Psoas muscle (tissue), 8 donors: ENCODE results near the gene HIBADH. TPM values are rescaled to one million over a fixed set of nuclear protein-coding genes. Genes with fewer than 3 reads are reported as not detected.

ENCODE experiments used
- ATAC-seq, 4 donors: fragments of 200-7000 bp; cut with Tn5 transposase; one replicate each; pipeline ENCODE4 v1.9.1; 2020; ENCODE audit warnings: moderate library complexity in 3 of 4, mild to moderate bottlenecking in 2 of 4
- DNase-seq, 2 donors: peaks; one replicate each; pipeline ENCODE4 v3.0.0-alpha.2; 2020
- H3K27ac ChIP-seq: fragments of 200-600 bp; one replicate; pipeline ENCODE4 v1.8.0; 2022
- H3K27me3 ChIP-seq, 3 donors: fragments of 200-600 bp in 1 of 3; one replicate each; pipeline versions ENCODE4 v1.6.1 to v1.8.0; 2013 to 2022; ENCODE audit warnings: low read length in 2 of 3, mild to moderate bottlenecking in 2 of 3, moderate library complexity in 1 of 3; ENCODE audit not compliant: insufficient read depth in 3 of 3
- H3K36me3 ChIP-seq, 2 donors: fragments of 200-600 bp in 1 of 2; one replicate each; pipeline versions ENCODE4 v1.6.1 to v1.8.0; 2013 to 2022; ENCODE audit warnings: low read depth in 1 of 2, mild to moderate bottlenecking in 1 of 2, moderate library complexity in 1 of 2; ENCODE audit not compliant: insufficient read depth in 1 of 2
- H3K4me1 ChIP-seq: fragments of 200-600 bp; one replicate; pipeline ENCODE4 v1.8.0; 2022
- H3K4me3 ChIP-seq: fragments of 200-600 bp; one replicate; pipeline ENCODE4 v1.8.0; 2022; ENCODE audit warnings: mild to moderate bottlenecking
- H3K9me3 ChIP-seq: fragments of 200-600 bp; one replicate; pipeline ENCODE4 v1.8.0; 2022
- CTCF ChIP-seq: fragments of 200-600 bp; IDR thresholded peaks from one replicate; pipeline ENCODE4 v1.8.0; 2022; ENCODE audit warnings: antibody characterized with exemption
- WGBS, 3 donors: extraction: QIAGEN DNeasy Blood & Tissue Kit; methylation state at CpG; one replicate each; pipeline versions ENCODE4 v1.1.6 to v1.1.7; 2013; 5-methylcytosine and 5-hydroxymethylcytosine counted together
- intact Hi-C, 2 donors: fragments of 100-400 bp; cut with DNase I; formaldehyde crosslinking; loops; one replicate each; pipeline versions ENCODE4 v1.11.0 to v1.14.2; 2022
- polyA plus RNA-seq, 3 donors: library from polyadenylated mRNA; stranded (reverse); fragments of 200-250 nt; gene quantifications; one replicate each; pipeline ENCODE4 v1.2.3, GENCODE V29; 2013
- total RNA-seq, 4 donors: library from RNA; stranded (reverse); fragmentation: NEBNext Ultra II Directional in 2 of 4; extraction: Animal tissue kit (Norgen Biotek cat#: 25700) in 2 of 4; gene quantifications; one replicate each; pipeline versions ENCODE4 v1.2.1 to v1.2.4, GENCODE V29; 2021 to 2023
- donor health status: healthy with polysubstance abuse.
- donor health status: DM: no; HTN: no; CAD: no; lungs with moderate emphysema.
- donor health status: Bipolar disorder and iron deficiency.
- donor health status: healthy.
- donor health status: DM: yes; HTN: yes; CAD: no.
- donor health status: DM: no; HTN: no; CAD: no.
- donor health status: DM: no; HTN: no; CAD: no.
- donor health status: DM: yes; HTN: yes; CAD: no.

HIBADH gene
- total and polyA plus RNA-seq, 7 donors, result 25.2 to 67.7 (median 44.5) TPM

GRCh38 chr7:27689150-27689549 lies 26.5 kb upstream of the HIBADH start:
- Histone ChIP-seq H3K36me3 (no peaks in the 10 kb centered on the region), H3K4me1 (no peaks in the 10 kb centered on the region), H3K4me3 (no peak overlapping the region), H3K27me3 (no peaks in the 10 kb centered on the region), H3K9me3 (no peaks in the 10 kb centered on the region), H3K27ac (no peak overlapping the region)
- no peak for TF ChIP-seq CTCF
- ATAC-seq (no peak), DNase-seq (no peak)
- 89 to 100% (median 95%) methylated on average over 1 of the region's 1 CpG for WGBS, 3 donors
- intact Hi-C loops, result loop anchor here in 1 of 2 donors (10.0 kb wide), 2 partner anchors 236 to 336 kb away; no protein-coding TSS in a partner anchor

- H3K27me3 ChIP-seq, result no peaks in the 10 kb centered on the region
- DNase-seq (no peak), ATAC-seq (no peak)
- intact Hi-C loops, result loop anchor here in 1 of 2 donors (10.0 kb wide), 2 partner anchors 236 to 336 kb away; no protein-coding TSS in a partner anchor
- H3K36me3 ChIP-seq, result no peaks in the 10 kb centered on the region
- H3K9me3 ChIP-seq, result no peaks in the 10 kb centered on the region
- H3K27ac ChIP-seq, result no peak overlapping the region
- TF ChIP-seq CTCF, result no peak
- no peak overlapping the region for H3K4me3 ChIP-seq
- H3K4me1 ChIP-seq, result no peaks in the 10 kb centered on the region
- 78 to 81% (median 78%) methylated on average over 3 of the region's 3 CpGs for WGBS, 3 donors
Measured at GRCh38 chr7:27688646-27689045, 26.0 kb upstream of the HIBADH start.

GRCh38 chr7:27688056-27688455 lies 25.4 kb upstream of the HIBADH start:
- H3K36me3 ChIP-seq, result no peaks in the 10 kb centered on the region
- H3K27ac ChIP-seq, result no peak overlapping the region
- no peaks in the 10 kb centered on the region for H3K9me3 ChIP-seq
- WGBS, 3 donors, result 67 to 77% (median 70%) methylated on average over 4 of the region's 4 CpGs
- no peaks in the 10 kb centered on the region for H3K27me3 ChIP-seq
- intact Hi-C loops, result loop anchor here in 1 of 2 donors (10.0 kb wide), 2 partner anchors 237 to 337 kb away; no protein-coding TSS in a partner anchor
- H3K4me1 ChIP-seq, result no peaks in the 10 kb centered on the region
- no peak overlapping the region for H3K4me3 ChIP-seq
- ATAC-seq (no peak), DNase-seq (no peak)
- TF ChIP-seq CTCF, result no peak

GRCh38 chr7:27686315-27686714 lies 23.6 kb upstream of the HIBADH start:
- H3K36me3 ChIP-seq, result no peaks in the 10 kb centered on the region
- H3K27ac ChIP-seq, result no peak overlapping the region
- H3K4me3 ChIP-seq, result no peak overlapping the region
- no peak for TF ChIP-seq CTCF
- no peaks in the 10 kb centered on the region for H3K27me3 ChIP-seq
- no peaks in the 10 kb centered on the region for H3K9me3 ChIP-seq
- no peak for DNase-seq
- ATAC-seq, result no peak
- H3K4me1 ChIP-seq, result no peaks in the 10 kb centered on the region
- intact Hi-C loops, result loop anchor here in 1 of 2 donors (10.0 kb wide), 2 partner anchors 238 to 338 kb away; no protein-coding TSS in a partner anchor

- Histone ChIP-seq H3K4me1 (no peaks in the 10 kb centered on the region), H3K27me3 (no peaks in the 10 kb centered on the region), H3K27ac (no peak overlapping the region), H3K9me3 (no peaks in the 10 kb centered on the region), H3K4me3 (no peak overlapping the region), H3K36me3 (no peaks in the 10 kb centered on the region)
- no peak for DNase-seq
- no peak for ATAC-seq
- no peak for TF ChIP-seq CTCF
- intact Hi-C loops, result loop anchor here in 1 of 2 donors (10.0 kb wide), 2 partner anchors 239 to 339 kb away; no protein-coding TSS in a partner anchor
- 73 to 85% (median 75%) methylated on average over 2 of the region's 2 CpGs for WGBS, 3 donors
Measured at GRCh38 chr7:27685893-27686292, 23.2 kb upstream of the HIBADH start.
